Mucosa of descending colon (tissue), 3 donors: ENCODE data around the gene IFI27L1. TPM values are rescaled to one million over a fixed set of nuclear protein-coding genes. Genes with fewer than 3 reads are reported as not detected.

Experiments used
- ATAC-seq: fragments of 200-7000 bp; cut with Tn5 transposase; one replicate; pipeline ENCODE4 v1.9.1; 2020; ENCODE audit warnings: mild to moderate bottlenecking, moderate library complexity
- DNase-seq, 3 donors: peaks; one replicate each; pipeline ENCODE4 v3.0.0-alpha.2; 2020
- H3K36me3 ChIP-seq: fragments of 200-600 bp; one replicate; pipeline ENCODE4 v1.8.0; 2021; ENCODE audit warnings: low read depth, mild to moderate bottlenecking
- H3K4me1 ChIP-seq: fragments of 200-600 bp; one replicate; pipeline ENCODE4 v1.8.0; 2021; ENCODE audit warnings: low read depth, mild to moderate bottlenecking
- H3K4me3 ChIP-seq: fragments of 200-600 bp; one replicate; pipeline ENCODE4 v1.8.0; 2021; ENCODE audit warnings: mild to moderate bottlenecking
- H3K9me3 ChIP-seq: fragments of 200-600 bp; one replicate; pipeline ENCODE4 v1.8.0; 2021; ENCODE audit warnings: mild to moderate bottlenecking
- CTCF ChIP-seq: fragments of 200-600 bp; IDR thresholded peaks from one replicate; pipeline ENCODE4 v1.8.0; 2022; ENCODE audit warnings: antibody characterized with exemption, mild to moderate bottlenecking
- intact Hi-C, 2 donors: fragments of 100-400 bp; cut with DNase I in 1 of 2; cut with micrococcal nuclease in 1 of 2; formaldehyde crosslinking; loops; one replicate each; pipeline versions ENCODE4 v1.11.0 to v1.11.1; 2022; cut with DNase I, micrococcal nuclease
- total RNA-seq, 3 donors: library from RNA; stranded (reverse); fragmentation: NEBNext Ultra II Directional in 2 of 3; extraction: Animal tissue kit (Norgen Biotek cat#: 25700) in 2 of 3; gene quantifications; one replicate each; pipeline versions ENCODE4 v1.2.1 to v1.2.4, GENCODE V29; 2021 to 2023
- donor health status: DM: no; HTN: no; CAD: no; lungs with moderate emphysema.
- donor health status: DM: no; HTN: no; CAD: no.
- donor health status: DM: no; HTN: yes; CAD: no.

The IFI27L1 gene
- total RNA-seq, 3 donors from 2014 or later = 19.9 to 29.9 (median 20.6) TPM

DNA sequence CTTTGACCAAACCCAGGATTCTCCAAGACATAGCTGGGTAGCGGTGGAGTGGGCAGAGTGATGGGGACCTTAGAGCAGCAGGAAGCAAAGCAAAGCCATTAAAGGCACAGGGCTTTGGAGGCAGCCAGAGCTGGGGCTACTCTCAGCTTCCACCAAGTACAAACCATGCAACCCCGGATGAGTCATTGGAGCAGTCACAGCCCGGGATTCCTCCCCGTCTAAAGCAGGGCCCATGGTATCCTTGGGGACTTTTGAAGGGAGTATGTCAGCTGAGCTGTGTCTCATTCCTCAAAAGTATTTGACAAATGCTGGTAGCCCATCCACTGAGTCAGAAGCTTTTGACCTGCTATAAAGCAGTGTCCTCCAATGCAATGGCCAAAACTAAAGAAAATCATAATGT, 19.7 kb downstream of the IFI27L1 start:
- ATAC-seq (peak; percentile 5), DNase-seq (no peak)
- peaks cover 8% of the 10 kb centered on the region for H3K4me1 ChIP-seq
- no peak for TF ChIP-seq CTCF
- no peak overlapping the region for H3K4me3 ChIP-seq
- intact Hi-C loops = no loop called here
- no peaks in the 10 kb centered on the region for H3K36me3 ChIP-seq
- no peaks in the 10 kb centered on the region for H3K9me3 ChIP-seq

DNA sequence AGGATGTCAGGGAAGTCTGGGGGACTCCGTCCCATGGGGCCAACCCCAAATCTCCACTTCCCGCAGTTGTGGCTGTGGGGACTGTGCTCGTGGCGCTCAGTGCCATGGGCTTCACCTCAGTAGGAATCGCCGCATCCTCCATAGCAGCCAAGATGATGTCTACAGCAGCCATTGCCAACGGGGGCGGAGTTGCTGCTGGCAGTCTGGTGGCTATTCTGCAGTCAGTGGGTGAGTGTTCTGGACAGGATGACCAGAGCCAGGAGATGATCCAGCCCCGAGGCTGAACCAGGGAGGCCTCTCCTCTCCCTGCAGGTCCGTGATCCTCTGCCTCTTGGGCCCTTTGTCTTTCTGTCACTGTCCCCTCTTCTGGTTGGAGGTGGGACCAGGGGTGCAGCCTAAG, 20.6 kb downstream of the IFI27L1 start:
- Histone ChIP-seq H3K4me1 (peaks cover 8% of the 10 kb centered on the region), H3K36me3 (no peaks in the 10 kb centered on the region), H3K9me3 (no peaks in the 10 kb centered on the region), H3K4me3 (no peak overlapping the region)
- no peak for ATAC-seq
- TF ChIP-seq CTCF = no peak
- peak in 1 of 3 donors; percentile 45 for DNase-seq
- intact Hi-C loops = no loop called here

DNA sequence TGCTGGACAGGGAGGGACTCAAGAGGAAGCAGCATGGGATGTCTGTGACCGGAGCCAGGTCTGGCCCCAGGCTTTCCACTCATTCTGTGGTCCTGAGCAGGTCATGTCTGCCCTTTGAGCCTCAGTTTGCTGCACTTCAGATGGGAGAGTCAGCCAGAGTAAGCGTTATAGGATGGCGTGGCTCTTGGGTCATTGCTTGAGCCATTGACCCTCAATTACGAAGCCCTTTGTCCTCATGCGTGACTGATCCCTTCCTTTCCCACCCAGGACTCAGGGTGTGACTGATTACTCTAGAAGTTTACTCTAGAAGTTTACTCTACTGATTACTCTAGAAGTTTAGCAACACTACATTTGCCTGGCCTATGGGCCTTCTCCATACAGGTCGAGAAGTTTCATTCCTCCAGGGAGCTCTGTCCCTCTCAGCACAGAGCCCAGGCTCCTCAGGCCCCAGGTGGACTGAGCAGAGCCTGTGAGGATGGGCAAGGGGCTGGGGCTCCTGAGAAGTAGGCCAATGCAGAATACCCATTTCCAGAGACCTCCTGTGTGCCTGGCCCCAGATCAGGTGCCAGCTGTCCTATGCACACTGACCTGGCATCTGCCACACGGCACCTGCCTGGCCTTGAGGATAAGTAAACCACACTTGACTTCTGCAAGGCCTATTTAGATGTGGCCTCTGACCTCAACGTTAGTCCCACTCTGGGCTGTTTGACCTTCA, 21.8 kb downstream of the IFI27L1 start:
- Histone ChIP-seq H3K36me3 (no peaks in the 10 kb centered on the region), H3K4me1 (peaks cover 8% of the 10 kb centered on the region), H3K9me3 (no peaks in the 10 kb centered on the region), H3K4me3 (no peak overlapping the region)
- intact Hi-C loops = no loop called here
- no peak for TF ChIP-seq CTCF
- DNase-seq (peak in 2 of 3 donors; percentile 40 to 55), ATAC-seq (peak; percentile 93)

GRCh38 chr14:94103554-94104150, 22.5 kb downstream of the IFI27L1 start:
- ATAC-seq = peak; percentile 2
- intact Hi-C loops = no loop called here
- DNase-seq = no peak
- TF ChIP-seq CTCF = no peak
- no peaks in the 10 kb centered on the region for H3K36me3 ChIP-seq
- H3K4me3 ChIP-seq = no peak overlapping the region
- no peaks in the 10 kb centered on the region for H3K9me3 ChIP-seq
- H3K4me1 ChIP-seq = peaks cover 8% of the 10 kb centered on the region

- H3K9me3 ChIP-seq = no peaks in the 10 kb centered on the region
- no peaks in the 10 kb centered on the region for H3K36me3 ChIP-seq
- ATAC-seq (no peak), DNase-seq (no peak)
- intact Hi-C loops = no loop called here
- TF ChIP-seq CTCF = no peak
- H3K4me1 ChIP-seq = peaks cover 8% of the 10 kb centered on the region
- no peak overlapping the region for H3K4me3 ChIP-seq
Observed at GRCh38 chr14:94104731-94105130, 23.6 kb downstream of the IFI27L1 start.
